Jurkat, Clone E6-1 (cell line): ENCODE measurements around the gene ECSCR.
"Not testable (repeated sequence)": the region's sequence is repeated elsewhere in the genome, so short reads cannot be mapped to it uniquely, and the experiment has no call there.

Experiments
- DNase-seq: peaks from one replicate; pipeline ENCODE4 v3.0.0-alpha.2; 2011; ENCODE audit warnings: low read depth, low spot score
- H3K4me3 ChIP-seq: 2 replicates; pipeline ENCODE4 v1.5.1; 2011; ENCODE audit warnings: mild to moderate bottlenecking, low read length, control low read depth, moderate library complexity

ECSCR gene

GRCh38 chr5:139419226-139420192 lies 43.0 kb downstream of the ECSCR start:
- DNase-seq = no peak
- H3K4me3 ChIP-seq = no peak overlapping the region

- no peak overlapping the region for H3K4me3 ChIP-seq
- DNase-seq = no peak
These were observed 43.8 kb downstream of the ECSCR start for GRCh38 chr5:139418793-139419192.

- no peak overlapping the region for H3K4me3 ChIP-seq
- peak; percentile 31 for DNase-seq
These were observed 45.3 kb downstream of the ECSCR start for GRCh38 chr5:139417214-139417613.

GRCh38 chr5:139416651-139417050 lies 45.9 kb downstream of the ECSCR start:
- no peak for DNase-seq

GRCh38 chr5:139415869-139416268 lies 46.7 kb downstream of the ECSCR start:
- H3K4me3 ChIP-seq = no peak overlapping the region
- no peak for DNase-seq

More at GRCh38 chr5:139416651-139417050, 45.9 kb downstream of the ECSCR start:
- H3K4me3 ChIP-seq = no peak overlapping the region

GRCh38 chr5:139415221-139415861 lies 47.2 kb downstream of the ECSCR start:
- no peak for DNase-seq
- H3K4me3 ChIP-seq = no peak overlapping the region

- DNase-seq = no peak
- no peak overlapping the region for H3K4me3 ChIP-seq
These were observed 47.9 kb downstream of the ECSCR start for GRCh38 chr5:139414581-139415130.

GRCh38 chr5:139413963-139414362 lies 48.6 kb downstream of the ECSCR start:
- H3K4me3 ChIP-seq = no peak overlapping the region
- DNase-seq = no peak

- no peak for DNase-seq
- H3K4me3 ChIP-seq = no peak overlapping the region
These were observed 49.4 kb downstream of the ECSCR start for GRCh38 chr5:139413153-139413552.

GRCh38 chr5:139410993-139411828 lies 51.3 kb downstream of the ECSCR start:
- DNase-seq = no peak
- H3K4me3 ChIP-seq = no peak overlapping the region

- no peak for DNase-seq
- H3K4me3 ChIP-seq = no peak overlapping the region
These were observed 52.2 kb downstream of the ECSCR start for GRCh38 chr5:139410121-139410992.

GRCh38 chr5:139409116-139409515 lies 53.4 kb downstream of the ECSCR start:
- not testable (repeated sequence) for H3K4me3 ChIP-seq, DNase-seq

GRCh38 chr5:139408191-139408590 lies 54.4 kb downstream of the ECSCR start:
- no peak overlapping the region for H3K4me3 ChIP-seq
- no peak for DNase-seq

GRCh38 chr5:139407517-139407916 lies 55.0 kb downstream of the ECSCR start:
- DNase-seq = no peak

GRCh38 chr5:139406963-139407362 lies 55.6 kb downstream of the ECSCR start:
- no peak for DNase-seq
- H3K4me3 ChIP-seq = no peak overlapping the region

More at GRCh38 chr5:139407517-139407916, 55.0 kb downstream of the ECSCR start:
- H3K4me3 ChIP-seq = no peak overlapping the region

- peak overlapping the region; percentile 68 for H3K4me3 ChIP-seq
- DNase-seq = no peak
These were observed 58.1 kb downstream of the ECSCR start for GRCh38 chr5:139404484-139404840.

- peak; percentile 97 for DNase-seq
- H3K4me3 ChIP-seq = peak within 1 kb of the TSS; percentile 68
These were observed 58.6 kb downstream of the ECSCR start, which contains the start of gene SPATA24 for GRCh38 chr5:139403787-139404483. Gene SPATA24 (minus strand): TSS chr5:139404089. CDS start chr5:139404060, 29 bp downstream.

GRCh38 chr5:139403418-139403786 lies 59.1 kb downstream of the ECSCR start:
- DNase-seq = no peak
- peak overlapping the region; percentile 68 for H3K4me3 ChIP-seq
